Measurements from ENCODE around the gene WAC.
"Not testable (repeated sequence)": the region's sequence is repeated elsewhere in the genome, so short reads cannot be mapped to it uniquely, and the experiment has no call there.

GRCh38 chr10:28500203-28500602 is 32.7 kb upstream of the WAC start:
- not testable (repeated sequence) for TF ChIP-seq SPI1 (IDR thresholded peaks at IDR 0.05; ENCODE audit: borderline replicate concordance, insufficient read depth, low read depth, low read length); MYB (IDR thresholded peaks at IDR 0.05; ENCODE audit: borderline replicate concordance, low read depth, low read length); PKNOX1 (IDR thresholded peaks at IDR 0.05); DPF2 (IDR thresholded peaks at IDR 0.05); CTCF (IDR thresholded peaks at IDR 0.05 in 2 of 3, conservative IDR thresholded peaks at IDR 0.05 in 1 of 3; ENCODE audit: control insufficient read depth in 2 of 3, extremely low read depth in 1 of 3, insufficient read depth in 1 of 3, low read depth in 3 of 3, low read length in 3 of 3); RAD21 (IDR thresholded peaks at IDR 0.05; ENCODE audit: insufficient read depth, low read depth, low read length); MYC (IDR thresholded peaks at IDR 0.05; ENCODE audit: insufficient read depth, insufficient read length, insufficient replicate concordance, low read length, severe bottlenecking); SREBF2 (IDR thresholded peaks at IDR 0.05; ENCODE audit: low read length); POLR2A (IDR thresholded peaks at IDR 0.05; ENCODE audit: low read depth, low read length); SIN3A (IDR thresholded peaks at IDR 0.05; ENCODE audit: low read depth, low read length)
